ENCODE results near the gene METTL5.

DNA sequence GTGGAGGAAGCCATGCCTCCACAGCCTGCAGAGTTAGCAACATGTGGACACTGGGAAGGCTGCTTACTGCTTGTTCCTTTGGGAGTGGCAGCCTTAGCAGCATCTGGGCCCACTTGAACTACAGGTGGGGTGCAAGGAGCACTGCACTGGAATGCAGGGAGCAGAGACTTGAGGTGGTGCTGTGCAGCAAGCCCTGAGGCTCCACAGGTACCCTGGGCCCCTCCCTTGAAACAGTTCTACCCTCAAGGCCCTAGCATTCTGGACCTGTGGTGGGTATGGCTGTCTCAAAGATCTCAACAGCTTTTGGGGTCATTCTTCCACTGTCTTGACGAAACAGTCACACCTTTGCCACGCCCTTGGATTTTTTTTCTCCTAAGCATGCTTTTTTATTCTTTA is 16.0 kb upstream of the METTL5 start:
- TF ChIP-seq, protein P1, sequence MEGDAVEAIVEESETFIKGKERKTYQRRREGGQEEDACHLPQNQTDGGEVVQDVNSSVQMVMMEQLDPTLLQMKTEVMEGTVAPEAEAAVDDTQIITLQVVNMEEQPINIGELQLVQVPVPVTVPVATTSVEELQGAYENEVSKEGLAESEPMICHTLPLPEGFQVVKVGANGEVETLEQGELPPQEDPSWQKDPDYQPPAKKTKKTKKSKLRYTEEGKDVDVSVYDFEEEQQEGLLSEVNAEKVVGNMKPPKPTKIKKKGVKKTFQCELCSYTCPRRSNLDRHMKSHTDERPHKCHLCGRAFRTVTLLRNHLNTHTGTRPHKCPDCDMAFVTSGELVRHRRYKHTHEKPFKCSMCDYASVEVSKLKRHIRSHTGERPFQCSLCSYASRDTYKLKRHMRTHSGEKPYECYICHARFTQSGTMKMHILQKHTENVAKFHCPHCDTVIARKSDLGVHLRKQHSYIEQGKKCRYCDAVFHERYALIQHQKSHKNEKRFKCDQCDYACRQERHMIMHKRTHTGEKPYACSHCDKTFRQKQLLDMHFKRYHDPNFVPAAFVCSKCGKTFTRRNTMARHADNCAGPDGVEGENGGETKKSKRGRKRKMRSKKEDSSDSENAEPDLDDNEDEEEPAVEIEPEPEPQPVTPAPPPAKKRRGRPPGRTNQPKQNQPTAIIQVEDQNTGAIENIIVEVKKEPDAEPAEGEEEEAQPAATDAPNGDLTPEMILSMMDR (IDR thresholded peaks at IDR 0.05; ENCODE audit: insufficient read depth, low read length): no peak
- TF ChIP-seq REST (IDR thresholded peaks at IDR 0.05; ENCODE audit: insufficient replicate concordance, low read depth): no peak
- TF ChIP-seq POLR2AphosphoS5 (IDR thresholded peaks at IDR 0.05; ENCODE audit: low read depth): no peak
- no peak for TF ChIP-seq SPI1 (IDR thresholded peaks at IDR 0.05; ENCODE audit: borderline replicate concordance, low read depth)

All from HL-60 (cell line).